Measurements from ENCODE around the gene SLCO3A1.
A peak's percentile ranks its signal among the peaks of the same experiment; 100 is the strongest.
"Not testable (repeated sequence)": the region's sequence is repeated elsewhere in the genome, so short reads cannot be mapped to it uniquely, and the experiment has no call there.

Gene SLCO3A1

GRCh38 chr15:92069308-92070250 is 216.1 kb downstream of the SLCO3A1 start:
- DNase-seq (ENCODE audit: low spot score) = no peak

DNA sequence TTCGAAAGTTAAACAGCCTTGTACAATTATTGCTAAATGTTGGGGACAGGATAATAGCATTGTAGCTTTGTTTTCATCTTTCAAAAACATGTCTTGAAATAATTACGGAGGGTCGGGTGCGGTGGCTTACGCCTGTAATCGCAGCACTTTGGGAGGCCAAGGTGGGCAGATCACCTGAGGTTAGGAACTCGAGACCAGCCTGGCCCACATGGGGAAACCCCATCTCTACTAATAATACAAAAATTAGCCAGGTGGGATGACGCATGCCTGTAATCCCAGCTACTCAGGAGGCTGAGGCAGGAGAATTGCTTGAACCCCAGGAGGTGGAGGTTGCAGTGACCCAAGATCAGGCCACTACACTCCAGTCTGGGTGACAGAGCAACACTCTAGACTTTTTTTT is 216.7 kb downstream of the SLCO3A1 start:
- DNase-seq (ENCODE audit: low spot score) = not testable (repeated sequence)

- no peak for DNase-seq (ENCODE audit: low spot score)
Measured at GRCh38 chr15:92071045-92071634, 217.6 kb downstream of the SLCO3A1 start.

DNA sequence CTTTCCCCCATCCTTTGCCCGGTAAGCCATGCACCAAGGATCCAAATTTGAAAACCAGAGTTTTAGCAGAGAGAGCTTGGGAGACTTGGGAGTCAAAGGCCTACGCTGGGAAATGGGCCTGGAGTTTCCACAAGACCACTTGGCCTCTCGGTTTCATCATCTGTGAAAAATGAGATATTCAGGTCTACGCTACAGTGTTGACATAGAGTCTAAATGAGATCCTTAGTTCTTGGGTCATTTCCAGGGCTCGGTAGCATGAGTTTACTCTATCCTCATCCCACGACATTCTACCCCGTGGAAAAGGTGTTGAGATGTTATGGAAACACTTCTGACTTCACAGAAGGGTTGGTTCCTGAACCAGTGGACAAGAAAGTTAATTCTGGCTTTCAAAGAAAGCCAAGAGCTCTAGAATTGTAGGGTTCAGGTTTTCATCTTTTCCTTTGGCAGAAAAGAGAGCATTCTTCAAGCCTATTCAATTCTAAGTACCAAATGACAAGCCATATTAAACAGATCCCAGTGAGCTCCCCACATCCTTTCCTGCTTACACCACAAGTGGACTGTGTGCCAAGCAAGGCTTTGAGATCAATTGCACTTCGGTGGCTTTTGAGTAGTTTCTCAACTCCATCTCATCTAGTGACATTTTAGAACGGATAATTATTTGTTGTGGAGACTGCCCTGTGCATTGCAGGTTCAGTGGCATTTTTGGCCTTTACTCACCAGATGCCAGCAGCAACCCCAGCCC is 219.7 kb downstream of the SLCO3A1 start:
- DNase-seq (ENCODE audit: low spot score) = no peak

GRCh38 chr15:92074101-92074500 is 220.6 kb downstream of the SLCO3A1 start:
- DNase-seq (ENCODE audit: low spot score) = no peak

DNA sequence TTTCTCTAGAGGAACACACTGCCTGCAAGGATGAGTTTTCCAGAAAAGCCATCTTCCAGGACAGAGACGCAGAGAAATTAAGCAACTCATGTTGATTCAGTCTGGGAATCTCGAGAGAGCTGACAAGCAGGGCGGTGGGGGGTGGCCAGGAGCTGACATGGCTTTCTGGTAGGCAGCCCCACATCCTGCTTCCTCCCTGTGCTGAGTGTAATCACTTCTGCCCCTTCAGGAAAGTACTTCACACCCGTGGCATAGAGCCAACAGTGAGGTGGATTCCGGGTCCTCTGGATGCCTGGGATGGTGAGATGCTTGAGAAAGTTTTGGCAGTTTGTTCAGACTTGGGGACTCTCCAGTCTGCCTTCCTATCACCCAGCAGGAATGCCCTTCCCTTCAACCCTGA is 221.1 kb downstream of the SLCO3A1 start:
- DNase-seq (ENCODE audit: low spot score) = no peak

GRCh38 chr15:92075764-92076163 is 222.3 kb downstream of the SLCO3A1 start:
- no peak for DNase-seq (ENCODE audit: low spot score)

GRCh38 chr15:92076541-92076940 is 223.0 kb downstream of the SLCO3A1 start:
- no peak for DNase-seq (ENCODE audit: low spot score)

DNA sequence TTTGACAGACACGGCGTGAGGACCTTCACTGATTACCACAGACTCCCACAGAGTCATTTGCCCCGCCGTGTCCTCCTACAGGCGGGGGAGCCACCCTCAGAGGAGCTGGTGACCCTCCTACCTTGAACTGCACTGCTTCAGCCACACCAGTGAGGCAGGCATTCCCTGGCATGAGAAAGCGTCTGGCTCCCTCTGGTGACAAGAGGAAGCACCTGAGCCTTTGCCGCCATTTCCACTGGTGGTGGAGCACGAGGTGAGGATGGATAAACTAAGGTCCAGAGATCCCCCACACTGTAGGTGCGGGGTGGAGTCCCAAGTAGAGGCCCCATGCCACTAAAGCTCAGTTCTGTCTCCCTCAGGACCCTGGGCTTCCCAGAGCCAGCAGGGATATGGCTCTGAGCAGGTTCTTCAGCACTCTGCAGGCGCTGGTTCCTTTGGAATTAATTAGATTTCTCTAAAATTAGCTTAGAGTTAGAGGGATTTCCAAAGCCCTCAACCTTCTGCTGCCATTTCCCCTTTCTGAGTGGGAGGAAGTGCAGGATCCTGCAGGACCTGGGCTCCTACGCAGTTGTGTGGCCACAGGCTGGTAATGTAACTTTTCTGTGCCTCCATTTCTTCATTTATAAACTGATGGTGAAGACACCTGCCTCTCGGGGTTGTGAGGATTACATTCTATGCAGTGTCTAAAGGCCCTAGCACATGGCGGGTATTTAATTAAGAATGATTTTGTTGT is 224.0 kb downstream of the SLCO3A1 start:
- peak; percentile 88 for DNase-seq (ENCODE audit: low spot score)

- DNase-seq (ENCODE audit: low spot score) = no peak
Measured at GRCh38 chr15:92078270-92078669, 224.8 kb downstream of the SLCO3A1 start.

DNA sequence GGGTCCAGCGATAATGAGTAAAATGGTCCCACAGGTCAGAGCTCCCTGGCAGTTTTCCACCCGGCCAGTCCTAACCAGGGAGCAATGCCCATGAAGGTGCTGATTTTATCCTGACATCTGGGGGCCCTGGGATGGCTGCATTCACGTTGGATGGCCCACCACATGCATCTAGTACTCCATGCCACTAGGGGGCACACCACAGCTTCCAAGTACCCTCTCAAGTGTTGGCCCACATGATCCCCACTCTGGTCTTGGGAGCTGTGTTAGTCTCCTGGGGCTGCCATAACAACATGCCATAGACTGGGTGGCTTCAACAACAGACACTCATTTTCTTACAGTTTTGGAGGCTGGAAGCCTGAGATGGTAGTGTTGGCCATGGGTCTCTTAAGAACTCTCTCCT is 225.5 kb downstream of the SLCO3A1 start:
- peak; percentile 69 for DNase-seq (ENCODE audit: low spot score)

- DNase-seq (ENCODE audit: low spot score) = peak; percentile 79
Measured at GRCh38 chr15:92079647-92080255, 226.2 kb downstream of the SLCO3A1 start.

- DNase-seq (ENCODE audit: low spot score) = peak; percentile 80
Measured at GRCh38 chr15:92082006-92082843, 228.7 kb downstream of the SLCO3A1 start.

DNA sequence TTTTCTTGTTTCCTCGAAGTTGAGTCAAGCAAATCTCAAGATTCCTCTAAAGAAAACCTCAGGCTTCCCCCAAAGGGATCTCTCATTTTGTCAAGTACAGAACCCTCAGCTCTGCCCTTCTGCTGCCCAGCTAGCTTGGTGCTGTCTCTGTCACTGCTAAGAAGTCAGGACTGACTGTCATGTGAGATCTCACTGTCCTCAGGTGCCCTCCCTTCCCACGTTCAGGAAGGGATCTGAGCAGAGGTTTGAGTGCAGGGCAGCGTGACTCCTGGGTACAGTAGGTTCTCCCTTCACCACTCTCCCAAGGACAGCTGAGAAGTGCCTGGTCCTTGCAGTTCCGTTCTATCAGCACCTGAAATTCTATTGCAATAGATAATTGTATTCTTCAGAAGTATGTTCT is 229.7 kb downstream of the SLCO3A1 start:
- DNase-seq (ENCODE audit: low spot score) = no peak

DNA sequence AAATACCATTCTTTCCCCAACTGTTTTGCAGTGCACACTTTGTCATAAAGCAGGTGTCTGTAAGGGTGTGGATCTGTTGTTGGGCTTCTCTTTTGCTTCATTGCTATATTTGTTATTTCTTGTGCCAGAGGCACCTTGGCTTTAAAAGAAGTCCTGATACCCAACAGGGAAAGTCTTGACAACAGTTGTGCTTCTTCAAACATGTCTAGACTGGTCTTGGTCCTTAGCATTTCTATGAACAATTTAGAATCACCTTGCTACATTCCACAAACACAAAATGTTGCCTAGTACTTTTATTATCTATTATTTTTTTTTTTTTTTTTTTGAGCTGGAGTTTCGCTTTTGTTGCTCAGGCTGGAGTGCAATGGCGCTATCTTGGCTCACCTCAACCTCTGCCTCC is 233.7 kb downstream of the SLCO3A1 start:
- no peak for DNase-seq (ENCODE audit: low spot score)

- peak; percentile 58 for DNase-seq (ENCODE audit: low spot score)
Measured at GRCh38 chr15:92091155-92091734, 237.7 kb downstream of the SLCO3A1 start.

- DNase-seq (ENCODE audit: low spot score) = no peak
Measured at GRCh38 chr15:92092289-92093105, 239.0 kb downstream of the SLCO3A1 start.

- no peak for DNase-seq (ENCODE audit: low spot score)
Measured at GRCh38 chr15:92095693-92096092, 242.2 kb downstream of the SLCO3A1 start.

Measured in SK-N-DZ (cell line).